Measurements from ENCODE around the gene NR5A2. TPM values are rescaled to one million over a fixed set of nuclear protein-coding genes. Genes with fewer than 3 reads are reported as not detected.

Gene NR5A2
- total RNA-seq, 2 donors from 2014 or later = 0.44 to 0.63 TPM

- no peaks in the 10 kb centered on the region for H3K4me1 ChIP-seq
- H3K9me3 ChIP-seq = no peaks in the 10 kb centered on the region
- H3K27ac ChIP-seq = no peak overlapping the region
- DNase-seq (ENCODE audit: low spot score) = no peak
- no peaks in the 10 kb centered on the region for H3K36me3 ChIP-seq
- H3K4me3 ChIP-seq = no peak overlapping the region
- no peaks in the 10 kb centered on the region for H3K27me3 ChIP-seq
- no peak for TF ChIP-seq CTCF (IDR thresholded peaks at IDR 0.05)
These were observed 104.1 kb downstream of the NR5A2 start for GRCh38 chr1:200131551-200132125.

GRCh38 chr1:200133123-200133522 lies 105.6 kb downstream of the NR5A2 start:
- Histone ChIP-seq H3K27ac (no peak overlapping the region), H3K9me3 (no peaks in the 10 kb centered on the region), H3K4me1 (no peaks in the 10 kb centered on the region), H3K36me3 (no peaks in the 10 kb centered on the region), H3K27me3 (no peaks in the 10 kb centered on the region), H3K4me3 (no peak overlapping the region)
- DNase-seq (ENCODE audit: low spot score) = no peak
- TF ChIP-seq CTCF (IDR thresholded peaks at IDR 0.05) = no peak

- Histone ChIP-seq H3K4me3 (no peak overlapping the region), H3K4me1 (no peaks in the 10 kb centered on the region), H3K9me3 (no peaks in the 10 kb centered on the region), H3K27ac (no peak overlapping the region), H3K36me3 (no peaks in the 10 kb centered on the region), H3K27me3 (no peaks in the 10 kb centered on the region)
- no peak for DNase-seq (ENCODE audit: low spot score)
- TF ChIP-seq CTCF (IDR thresholded peaks at IDR 0.05) = no peak
These were observed 106.6 kb downstream of the NR5A2 start for GRCh38 chr1:200134116-200134515.

- no peak for DNase-seq (ENCODE audit: low spot score)
- no peak for TF ChIP-seq CTCF (IDR thresholded peaks at IDR 0.05)
- H3K9me3 ChIP-seq = no peaks in the 10 kb centered on the region
- H3K36me3 ChIP-seq = no peaks in the 10 kb centered on the region
- H3K4me3 ChIP-seq = no peak overlapping the region
- H3K27me3 ChIP-seq = no peaks in the 10 kb centered on the region
- no peak overlapping the region for H3K27ac ChIP-seq
- no peaks in the 10 kb centered on the region for H3K4me1 ChIP-seq
These were observed 108.9 kb downstream of the NR5A2 start for GRCh38 chr1:200136384-200136783.

GRCh38 chr1:200139661-200140250 lies 112.2 kb downstream of the NR5A2 start:
- no peaks in the 10 kb centered on the region for H3K36me3 ChIP-seq
- no peak overlapping the region for H3K4me3 ChIP-seq
- no peaks in the 10 kb centered on the region for H3K4me1 ChIP-seq
- no peak for DNase-seq (ENCODE audit: low spot score)
- H3K27ac ChIP-seq = no peak overlapping the region
- H3K9me3 ChIP-seq = no peaks in the 10 kb centered on the region
- no peaks in the 10 kb centered on the region for H3K27me3 ChIP-seq
- TF ChIP-seq CTCF (IDR thresholded peaks at IDR 0.05) = peak; percentile 33 to 51

GRCh38 chr1:200143347-200143746 lies 115.8 kb downstream of the NR5A2 start:
- Histone ChIP-seq H3K27ac (no peak overlapping the region), H3K9me3 (no peaks in the 10 kb centered on the region), H3K4me1 (no peaks in the 10 kb centered on the region), H3K4me3 (no peak overlapping the region), H3K27me3 (no peaks in the 10 kb centered on the region), H3K36me3 (no peaks in the 10 kb centered on the region)
- no peak for DNase-seq (ENCODE audit: low spot score)
- no peak for TF ChIP-seq CTCF (IDR thresholded peaks at IDR 0.05)
